DOHH2 (cell line): ENCODE results near the gene ZNF469.

Source experiments
- CTCF ChIP-seq: fragments of 200-600 bp; sonication (generic); IDR thresholded peaks from one replicate; pipeline ENCODE4 v1.5.1; 2014; ENCODE audit warnings: antibody characterized with exemption, mild to moderate bottlenecking, low read depth, low read length; ENCODE audit not compliant: poor library complexity, severe bottlenecking
- EZH2phosphoT487 ChIP-seq: fragments of 200-600 bp; sonication (generic); IDR thresholded peaks from 2 replicates; pipeline ENCODE4 v1.6.1; 2017; ENCODE audit warnings: borderline replicate concordance, mild to moderate bottlenecking, antibody characterized with exemption, low read length, moderate library complexity, mixed read lengths

- no peak for TF ChIP-seq CTCF
- no peak for TF ChIP-seq EZH2phosphoT487
Measured at GRCh38 chr16:88390735-88391134, 8.0 kb downstream of the ZNF469 start.
